ELF-1 (cell line): ENCODE measurements around the gene RAD51B.
"Not testable (repeated sequence)": the region's sequence is repeated elsewhere in the genome, so short reads cannot be mapped to it uniquely, and the experiment has no call there.

Source experiments
- DNase-seq: peaks from one replicate; pipeline ENCODE4 v3.0.0-alpha.2; 2016; ENCODE audit warnings: low read depth, low spot score

RAD51B gene

GRCh38 chr14:68300608-68301007, 481.0 kb downstream of the RAD51B start:
- no peak for DNase-seq

- no peak for DNase-seq
Measured at GRCh38 chr14:68301219-68301618, 481.6 kb downstream of the RAD51B start.

- not testable (repeated sequence) for DNase-seq
Measured at GRCh38 chr14:68302938-68303337, 483.4 kb downstream of the RAD51B start.

- no peak for DNase-seq
Measured at GRCh38 chr14:68305738-68306137, 486.2 kb downstream of the RAD51B start.

GRCh38 chr14:68306265-68306933, 486.8 kb downstream of the RAD51B start:
- DNase-seq = no peak

GRCh38 chr14:68306934-68307789, 487.6 kb downstream of the RAD51B start:
- peak; percentile 49 for DNase-seq

GRCh38 chr14:68307790-68308168, 488.2 kb downstream of the RAD51B start:
- no peak for DNase-seq

- no peak for DNase-seq
Measured at GRCh38 chr14:68308726-68309520, 489.3 kb downstream of the RAD51B start.

- DNase-seq = no peak
Measured at GRCh38 chr14:68309616-68310015, 490.0 kb downstream of the RAD51B start.

GRCh38 chr14:68312300-68312699, 492.7 kb downstream of the RAD51B start:
- no peak for DNase-seq

GRCh38 chr14:68312884-68313610, 493.5 kb downstream of the RAD51B start:
- no peak for DNase-seq

GRCh38 chr14:68314642-68315041, 495.1 kb downstream of the RAD51B start:
- no peak for DNase-seq

- DNase-seq = no peak
Measured at GRCh38 chr14:68315081-68315480, 495.5 kb downstream of the RAD51B start.

- DNase-seq = no peak
Measured at GRCh38 chr14:68316078-68316868, 496.7 kb downstream of the RAD51B start.

GRCh38 chr14:68317239-68317638, 497.7 kb downstream of the RAD51B start:
- no peak for DNase-seq

GRCh38 chr14:68318828-68319227, 499.2 kb downstream of the RAD51B start:
- DNase-seq = no peak

- no peak for DNase-seq
Measured at GRCh38 chr14:68320495-68320894, 500.9 kb downstream of the RAD51B start.

- DNase-seq = no peak
Measured at GRCh38 chr14:68322940-68323620, 503.5 kb downstream of the RAD51B start.

GRCh38 chr14:68325267-68325807, 505.8 kb downstream of the RAD51B start:
- no peak for DNase-seq

GRCh38 chr14:68327231-68327630, 507.7 kb downstream of the RAD51B start:
- no peak for DNase-seq
